OCI-LY3 (cell line): Measurements from ENCODE around the gene AUTS2.

Experiments used
- H2AFZ ChIP-seq: fragments of 200-600, 300-600 bp; shearing (Covaris generic); 2 replicates; pipeline ENCODE4 v1.6.0; 2014; ENCODE audit warnings: antibody characterized with exemption, low read depth, low read length
- H3K27ac ChIP-seq: fragments of 200-600, 300-600 bp; sonication (generic); 2 replicates; pipeline ENCODE4 v1.5.1; 2014; ENCODE audit warnings: mild to moderate bottlenecking, low read length, moderate library complexity, mixed read lengths
- H3K27me3 ChIP-seq: fragments of 200-600, 300-600 bp; sonication (generic); 2 replicates; pipeline ENCODE4 v1.6.1; 2014; ENCODE audit warnings: low read depth, low read length, mixed read lengths
- H3K36me3 ChIP-seq: fragments of 200-600, 300-600 bp; sonication (generic); replicated peaks from 2 replicates; pipeline ENCODE3; 2014; ENCODE audit warnings: low read depth, low read length, mixed read lengths
- H3K4me1 ChIP-seq: fragments of 300-600, 200-600 bp; sonication (generic); 2 replicates; pipeline ENCODE4 v1.6.1; 2014; ENCODE audit warnings: low read length, mixed read lengths
- H3K4me2 ChIP-seq: fragments of 200-600, 300-600 bp; sonication (generic); 2 replicates; pipeline ENCODE4 v1.6.1; 2014; ENCODE audit warnings: low read length, mixed read lengths
- H3K4me3 ChIP-seq: fragments of 300-600, 200-600 bp; sonication (generic); 2 replicates; pipeline ENCODE4 v1.5.1; 2014; ENCODE audit warnings: antibody characterized with exemption, mild to moderate bottlenecking, low read length, moderate library complexity
- H3K79me2 ChIP-seq: fragments of 300-600, 200-600 bp; shearing (Covaris generic); 2 replicates; pipeline ENCODE4 v1.6.1; 2014; ENCODE audit warnings: mild to moderate bottlenecking, low read length, mixed read lengths
- H3K9ac ChIP-seq: fragments of 300-600, 200-600 bp; shearing (Covaris generic); 2 replicates; pipeline ENCODE4 v1.6.0; 2014; ENCODE audit warnings: mild to moderate bottlenecking, low read length, moderate library complexity
- H3K9me3 ChIP-seq: fragments of 200-600, 300-600 bp; shearing (Covaris generic); 2 replicates; pipeline ENCODE4 v1.6.1; 2014; ENCODE audit warnings: low read length, mixed read lengths; ENCODE audit not compliant: insufficient read depth
- H4K20me1 ChIP-seq: fragments of 200-600, 300-600 bp; sonication (generic); 2 replicates; pipeline ENCODE4 v1.6.1; 2016; ENCODE audit warnings: low read length, mixed read lengths; ENCODE audit not compliant: insufficient read depth
- CTCF ChIP-seq: fragments of 200-600, 300-600 bp; sonication (generic); IDR thresholded peaks from 2 replicates; pipeline ENCODE4 v1.5.1; 2014; ENCODE audit warnings: antibody characterized with exemption, low read length, low read depth
- EZH2phosphoT487 ChIP-seq: fragments of 200-600 bp; shearing (Covaris generic); IDR thresholded peaks from 2 replicates; pipeline ENCODE4 v1.6.1; 2018; ENCODE audit warnings: antibody characterized with exemption, mixed run types, low read depth

AUTS2 gene

GRCh38 chr7:70377957-70378356 is 779.7 kb downstream of the AUTS2 start:
- no peaks in the 10 kb centered on the region for H3K9me3 ChIP-seq

GRCh38 chr7:70379210-70379609 is 780.9 kb downstream of the AUTS2 start:
- no peak for TF ChIP-seq CTCF
- no peak for TF ChIP-seq EZH2phosphoT487
- Histone ChIP-seq H3K9me3 (no peaks in the 10 kb centered on the region), H2AFZ (no peak overlapping the region), H3K79me2 (no peaks in the 10 kb centered on the region), H3K9ac (no peak overlapping the region), H3K36me3 (no peaks in the 10 kb centered on the region), H3K27me3 (no peaks in the 10 kb centered on the region), H4K20me1 (no peaks in the 10 kb centered on the region), H3K4me2 (no peak overlapping the region), H3K27ac (no peak overlapping the region), H3K4me1 (no peaks in the 10 kb centered on the region), H3K4me3 (no peak overlapping the region)

More at GRCh38 chr7:70377957-70378356, 779.7 kb downstream of the AUTS2 start:
- Histone ChIP-seq H3K27ac (no peak overlapping the region), H3K36me3 (no peaks in the 10 kb centered on the region), H3K9ac (no peak overlapping the region), H3K4me1 (no peaks in the 10 kb centered on the region), H3K79me2 (no peaks in the 10 kb centered on the region), H4K20me1 (no peaks in the 10 kb centered on the region), H3K27me3 (no peaks in the 10 kb centered on the region), H3K4me2 (no peak overlapping the region), H3K4me3 (no peak overlapping the region), H2AFZ (no peak overlapping the region)
- TF ChIP-seq CTCF: no peak
- TF ChIP-seq EZH2phosphoT487: no peak

- no peaks in the 10 kb centered on the region for H3K4me1 ChIP-seq
- no peak overlapping the region for H3K9ac ChIP-seq
- H3K27ac ChIP-seq: no peak overlapping the region
- no peak for TF ChIP-seq CTCF
- no peak for TF ChIP-seq EZH2phosphoT487
- H2AFZ ChIP-seq: no peak overlapping the region
- H3K4me3 ChIP-seq: no peak overlapping the region
- no peaks in the 10 kb centered on the region for H3K9me3 ChIP-seq
- H3K27me3 ChIP-seq: no peaks in the 10 kb centered on the region
- no peaks in the 10 kb centered on the region for H4K20me1 ChIP-seq
- no peaks in the 10 kb centered on the region for H3K36me3 ChIP-seq
- H3K79me2 ChIP-seq: no peaks in the 10 kb centered on the region
- H3K4me2 ChIP-seq: no peak overlapping the region
These were observed 782.2 kb downstream of the AUTS2 start for GRCh38 chr7:70380421-70381015.

GRCh38 chr7:70383066-70383782 is 784.9 kb downstream of the AUTS2 start:
- no peaks in the 10 kb centered on the region for H3K79me2 ChIP-seq
- H3K27ac ChIP-seq: no peak overlapping the region
- H3K4me2 ChIP-seq: no peak overlapping the region
- H3K4me1 ChIP-seq: no peaks in the 10 kb centered on the region
- H3K9me3 ChIP-seq: no peaks in the 10 kb centered on the region
- no peak overlapping the region for H2AFZ ChIP-seq
- no peaks in the 10 kb centered on the region for H3K27me3 ChIP-seq
- TF ChIP-seq EZH2phosphoT487: no peak
- no peak for TF ChIP-seq CTCF
- no peaks in the 10 kb centered on the region for H4K20me1 ChIP-seq
- H3K4me3 ChIP-seq: no peak overlapping the region
- H3K9ac ChIP-seq: no peak overlapping the region
- H3K36me3 ChIP-seq: no peaks in the 10 kb centered on the region
